22Rv1 (cell line): ENCODE data around the gene RNF41.

Source experiments
- ZFX ChIP-seq: fragments of 450-650 bp; IDR thresholded peaks from 2 replicates; pipeline ENCODE4 v1.6.1; 2017; ENCODE audit warnings: antibody characterized with exemption, borderline replicate concordance
- TF ChIP-seq, protein P1 (sequence below): fragments of 450-650 bp; IDR thresholded peaks from 2 replicates; pipeline ENCODE4 v1.5.1; 2017; ENCODE audit warnings: mild to moderate bottlenecking

DNA sequence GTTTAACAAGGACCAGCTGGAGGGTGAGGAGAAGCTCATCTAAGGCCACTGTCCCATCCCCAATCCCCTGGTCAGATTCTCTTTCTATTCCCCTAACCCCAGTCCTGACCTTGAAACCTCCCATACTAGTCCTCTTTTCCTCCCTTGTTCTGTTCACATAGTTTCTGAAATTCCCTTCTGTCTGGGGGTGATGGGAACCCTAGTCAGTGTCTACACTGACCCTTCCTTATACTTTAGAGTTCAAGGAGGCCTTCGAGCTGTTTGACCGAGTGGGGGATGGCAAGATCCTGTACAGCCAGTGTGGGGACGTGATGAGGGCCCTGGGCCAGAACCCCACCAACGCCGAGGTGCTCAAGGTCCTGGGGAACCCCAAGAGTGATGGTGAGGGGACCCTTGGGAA lies 66.9 kb downstream of the RNF41 start:
- TF ChIP-seq, protein P1, sequence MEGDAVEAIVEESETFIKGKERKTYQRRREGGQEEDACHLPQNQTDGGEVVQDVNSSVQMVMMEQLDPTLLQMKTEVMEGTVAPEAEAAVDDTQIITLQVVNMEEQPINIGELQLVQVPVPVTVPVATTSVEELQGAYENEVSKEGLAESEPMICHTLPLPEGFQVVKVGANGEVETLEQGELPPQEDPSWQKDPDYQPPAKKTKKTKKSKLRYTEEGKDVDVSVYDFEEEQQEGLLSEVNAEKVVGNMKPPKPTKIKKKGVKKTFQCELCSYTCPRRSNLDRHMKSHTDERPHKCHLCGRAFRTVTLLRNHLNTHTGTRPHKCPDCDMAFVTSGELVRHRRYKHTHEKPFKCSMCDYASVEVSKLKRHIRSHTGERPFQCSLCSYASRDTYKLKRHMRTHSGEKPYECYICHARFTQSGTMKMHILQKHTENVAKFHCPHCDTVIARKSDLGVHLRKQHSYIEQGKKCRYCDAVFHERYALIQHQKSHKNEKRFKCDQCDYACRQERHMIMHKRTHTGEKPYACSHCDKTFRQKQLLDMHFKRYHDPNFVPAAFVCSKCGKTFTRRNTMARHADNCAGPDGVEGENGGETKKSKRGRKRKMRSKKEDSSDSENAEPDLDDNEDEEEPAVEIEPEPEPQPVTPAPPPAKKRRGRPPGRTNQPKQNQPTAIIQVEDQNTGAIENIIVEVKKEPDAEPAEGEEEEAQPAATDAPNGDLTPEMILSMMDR: no peak
- TF ChIP-seq ZFX: no peak
